HG03139 (cell line): Measurements from ENCODE around the gene ARFGEF3.

Experiments
- ATAC-seq: cut with Tn5 transposase; IDR thresholded peaks from one replicate; pipeline ENCODE4 v1.9.1; 2021; ENCODE audit not compliant: unreplicated experiment

The ARFGEF3 gene

GRCh38 chr6:138302554-138302953 lies 140.8 kb downstream of the ARFGEF3 start:
- no peak for ATAC-seq

GRCh38 chr6:138307352-138307751 lies 145.6 kb downstream of the ARFGEF3 start:
- ATAC-seq: no peak

- no peak for ATAC-seq
These were observed 146.3 kb downstream of the ARFGEF3 start for GRCh38 chr6:138307816-138308730.

- ATAC-seq: no peak
These were observed 147.0 kb downstream of the ARFGEF3 start for GRCh38 chr6:138308731-138309110.

GRCh38 chr6:138309695-138310094 lies 148.0 kb downstream of the ARFGEF3 start:
- ATAC-seq: no peak

GRCh38 chr6:138310294-138310693 lies 148.6 kb downstream of the ARFGEF3 start:
- no peak for ATAC-seq

- ATAC-seq: no peak
These were observed 149.1 kb downstream of the ARFGEF3 start for GRCh38 chr6:138310821-138311220.

- no peak for ATAC-seq
These were observed 149.5 kb downstream of the ARFGEF3 start for GRCh38 chr6:138311268-138311667.

- no peak for ATAC-seq
These were observed 157.1 kb downstream of the ARFGEF3 start for GRCh38 chr6:138318741-138319375.

GRCh38 chr6:138321934-138322333 lies 160.2 kb downstream of the ARFGEF3 start:
- ATAC-seq: no peak

GRCh38 chr6:138323821-138324220 lies 162.1 kb downstream of the ARFGEF3 start:
- no peak for ATAC-seq

- ATAC-seq: no peak
These were observed 166.5 kb downstream of the ARFGEF3 start for GRCh38 chr6:138328210-138328609.

GRCh38 chr6:138330763-138331162 lies 169.0 kb downstream of the ARFGEF3 start:
- no peak for ATAC-seq

- ATAC-seq: no peak
These were observed 169.7 kb downstream of the ARFGEF3 start for GRCh38 chr6:138331444-138331843.

- ATAC-seq: no peak
These were observed 170.2 kb downstream of the ARFGEF3 start for GRCh38 chr6:138331984-138332383.

- no peak for ATAC-seq
These were observed 172.3 kb downstream of the ARFGEF3 start for GRCh38 chr6:138334000-138334399.

GRCh38 chr6:138334963-138335362 lies 173.2 kb downstream of the ARFGEF3 start:
- ATAC-seq: no peak

GRCh38 chr6:138336221-138336620 lies 174.5 kb downstream of the ARFGEF3 start:
- no peak for ATAC-seq

GRCh38 chr6:138337076-138337475 lies 175.3 kb downstream of the ARFGEF3 start:
- ATAC-seq: no peak

- no peak for ATAC-seq
These were observed 177.3 kb downstream of the ARFGEF3 start for GRCh38 chr6:138339024-138339423.

- ATAC-seq: no peak
These were observed 179.4 kb downstream of the ARFGEF3 start for GRCh38 chr6:138341176-138341575.

- no peak for ATAC-seq
These were observed 181.4 kb downstream of the ARFGEF3 start for GRCh38 chr6:138343112-138343511.
